Measurements from ENCODE around the gene NDUFC2.

Gene NDUFC2

DNA sequence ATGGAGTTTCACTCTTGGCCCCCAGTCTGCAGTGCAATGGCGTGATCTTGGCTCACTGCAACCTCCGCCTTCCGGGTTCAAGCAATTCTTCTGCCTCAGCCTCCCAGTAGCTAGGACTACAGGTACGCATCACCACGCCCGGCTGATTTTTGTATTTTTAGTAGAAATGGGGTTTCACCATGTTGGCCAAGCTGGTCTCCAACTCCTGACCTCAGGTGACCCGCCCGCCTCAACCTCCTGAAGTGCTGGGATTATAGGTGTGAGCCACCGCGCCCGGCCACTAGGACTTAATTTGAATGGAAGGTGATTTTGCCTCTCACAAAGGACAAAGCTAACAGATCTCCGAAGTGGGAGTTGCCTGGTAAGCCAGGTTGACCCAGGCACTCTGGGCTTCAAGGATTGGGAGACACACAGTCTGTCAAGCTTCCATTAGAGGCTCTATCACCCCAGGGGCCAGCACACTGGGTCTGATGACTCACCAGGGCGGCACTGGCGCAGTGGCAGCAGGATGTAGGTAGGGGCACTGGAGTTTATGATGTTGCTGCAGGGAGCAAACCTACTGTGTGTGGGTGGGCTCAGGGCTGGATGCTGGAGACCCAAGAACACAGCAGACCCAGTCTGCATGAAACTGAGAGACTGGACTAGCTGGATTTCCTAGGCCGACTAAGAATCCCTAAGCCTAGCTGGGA lies 38.8 kb downstream of the NDUFC2 start:
- TF ChIP-seq, protein P1, sequence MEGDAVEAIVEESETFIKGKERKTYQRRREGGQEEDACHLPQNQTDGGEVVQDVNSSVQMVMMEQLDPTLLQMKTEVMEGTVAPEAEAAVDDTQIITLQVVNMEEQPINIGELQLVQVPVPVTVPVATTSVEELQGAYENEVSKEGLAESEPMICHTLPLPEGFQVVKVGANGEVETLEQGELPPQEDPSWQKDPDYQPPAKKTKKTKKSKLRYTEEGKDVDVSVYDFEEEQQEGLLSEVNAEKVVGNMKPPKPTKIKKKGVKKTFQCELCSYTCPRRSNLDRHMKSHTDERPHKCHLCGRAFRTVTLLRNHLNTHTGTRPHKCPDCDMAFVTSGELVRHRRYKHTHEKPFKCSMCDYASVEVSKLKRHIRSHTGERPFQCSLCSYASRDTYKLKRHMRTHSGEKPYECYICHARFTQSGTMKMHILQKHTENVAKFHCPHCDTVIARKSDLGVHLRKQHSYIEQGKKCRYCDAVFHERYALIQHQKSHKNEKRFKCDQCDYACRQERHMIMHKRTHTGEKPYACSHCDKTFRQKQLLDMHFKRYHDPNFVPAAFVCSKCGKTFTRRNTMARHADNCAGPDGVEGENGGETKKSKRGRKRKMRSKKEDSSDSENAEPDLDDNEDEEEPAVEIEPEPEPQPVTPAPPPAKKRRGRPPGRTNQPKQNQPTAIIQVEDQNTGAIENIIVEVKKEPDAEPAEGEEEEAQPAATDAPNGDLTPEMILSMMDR (IDR thresholded peaks at IDR 0.05) = no peak

DNA sequence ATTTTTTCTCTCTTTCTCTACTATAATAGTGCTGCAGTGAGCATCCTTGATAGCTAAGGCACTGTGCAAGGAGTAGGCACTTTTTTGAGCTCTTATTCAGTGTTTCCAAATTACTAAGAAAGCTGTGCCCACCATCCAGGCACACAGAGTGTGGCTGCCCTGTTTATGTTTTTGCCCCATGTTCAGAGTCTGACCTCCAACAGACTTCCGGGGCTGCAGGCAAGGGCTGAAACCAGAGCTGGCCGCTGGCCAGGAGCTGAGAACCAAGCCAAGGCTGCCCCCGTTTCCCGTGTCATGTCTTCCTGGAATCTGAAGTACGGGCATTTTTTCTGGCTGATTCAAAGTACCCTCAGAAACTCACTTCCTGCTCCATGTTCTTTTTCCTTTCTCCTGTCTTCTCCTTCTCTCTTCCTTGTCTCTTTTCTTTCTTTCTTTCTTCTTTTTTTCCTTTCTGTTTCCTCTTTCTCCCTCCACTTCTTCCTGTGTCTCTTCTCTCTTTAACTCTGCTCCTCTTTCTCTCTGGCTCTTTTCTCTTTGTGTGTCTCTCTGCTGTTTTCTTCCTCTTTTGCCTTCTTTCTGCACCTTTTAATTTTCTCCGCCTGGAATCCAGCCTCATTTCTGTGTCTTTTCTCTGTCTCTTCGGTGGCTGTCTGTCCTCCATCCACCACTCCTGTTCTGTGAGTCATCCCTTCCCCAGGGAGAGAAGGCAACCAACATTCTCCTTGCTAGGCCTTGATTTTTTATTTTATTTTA lies 39.6 kb downstream of the NDUFC2 start:
- TF ChIP-seq, protein P1 (IDR thresholded peaks at IDR 0.05) = no peak

DNA sequence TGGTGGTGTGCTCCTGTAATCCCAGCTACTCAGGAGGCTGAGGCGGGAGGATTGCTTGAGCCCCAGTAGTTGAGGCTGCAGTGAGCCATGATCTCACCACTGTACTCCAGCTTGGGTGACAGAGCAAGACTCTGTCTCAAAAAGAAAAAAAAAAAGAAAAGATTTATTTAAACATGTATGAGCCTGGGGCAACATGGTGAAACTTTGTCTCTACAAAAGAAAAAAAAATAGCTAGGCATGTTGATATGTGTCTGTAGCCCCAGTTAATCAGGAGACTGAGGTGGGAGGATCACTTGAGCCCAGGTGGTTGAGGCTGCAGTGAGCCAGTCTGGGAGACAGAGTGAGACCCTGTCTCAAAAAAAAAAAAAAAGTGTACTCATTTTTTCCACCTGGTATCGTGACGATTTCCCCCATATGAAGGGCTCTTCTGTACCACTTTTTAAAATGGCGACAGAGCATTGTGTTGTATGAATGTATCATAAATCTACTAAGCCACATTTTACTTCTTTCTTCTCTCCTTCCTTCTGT lies 40.2 kb downstream of the NDUFC2 start:
- TF ChIP-seq, protein P1 (IDR thresholded peaks at IDR 0.05) = no peak

DNA sequence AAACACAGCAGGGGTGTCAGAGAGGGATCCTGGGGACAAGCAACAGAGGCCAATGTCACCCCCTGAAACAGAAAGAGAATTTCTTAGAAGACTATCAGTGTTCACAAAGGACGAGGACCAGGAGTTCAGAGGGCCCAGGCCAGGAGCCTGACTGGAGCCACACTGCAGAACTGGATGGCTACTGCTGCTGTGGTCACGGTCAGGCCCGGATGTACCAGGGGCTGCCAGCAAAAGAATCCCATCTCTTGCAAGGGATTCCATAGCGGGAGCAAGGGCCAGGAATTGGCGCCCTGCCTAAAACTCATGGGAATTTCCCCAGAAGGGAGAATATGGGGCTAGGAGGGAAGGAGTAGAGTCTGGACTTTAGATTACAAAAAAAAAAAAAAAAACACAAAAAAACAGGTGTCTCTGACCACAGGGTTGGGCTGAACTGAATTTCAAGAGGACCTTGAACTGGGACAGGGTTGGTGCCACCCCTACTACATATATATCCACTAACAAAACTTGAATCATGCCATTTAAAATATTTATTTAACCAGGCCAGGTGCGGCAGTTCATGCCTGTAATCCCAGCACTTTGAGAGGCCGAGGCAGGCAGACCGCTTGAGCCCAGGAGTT lies 40.9 kb downstream of the NDUFC2 start:
- TF ChIP-seq, protein P1 (IDR thresholded peaks at IDR 0.05) = no peak

DNA sequence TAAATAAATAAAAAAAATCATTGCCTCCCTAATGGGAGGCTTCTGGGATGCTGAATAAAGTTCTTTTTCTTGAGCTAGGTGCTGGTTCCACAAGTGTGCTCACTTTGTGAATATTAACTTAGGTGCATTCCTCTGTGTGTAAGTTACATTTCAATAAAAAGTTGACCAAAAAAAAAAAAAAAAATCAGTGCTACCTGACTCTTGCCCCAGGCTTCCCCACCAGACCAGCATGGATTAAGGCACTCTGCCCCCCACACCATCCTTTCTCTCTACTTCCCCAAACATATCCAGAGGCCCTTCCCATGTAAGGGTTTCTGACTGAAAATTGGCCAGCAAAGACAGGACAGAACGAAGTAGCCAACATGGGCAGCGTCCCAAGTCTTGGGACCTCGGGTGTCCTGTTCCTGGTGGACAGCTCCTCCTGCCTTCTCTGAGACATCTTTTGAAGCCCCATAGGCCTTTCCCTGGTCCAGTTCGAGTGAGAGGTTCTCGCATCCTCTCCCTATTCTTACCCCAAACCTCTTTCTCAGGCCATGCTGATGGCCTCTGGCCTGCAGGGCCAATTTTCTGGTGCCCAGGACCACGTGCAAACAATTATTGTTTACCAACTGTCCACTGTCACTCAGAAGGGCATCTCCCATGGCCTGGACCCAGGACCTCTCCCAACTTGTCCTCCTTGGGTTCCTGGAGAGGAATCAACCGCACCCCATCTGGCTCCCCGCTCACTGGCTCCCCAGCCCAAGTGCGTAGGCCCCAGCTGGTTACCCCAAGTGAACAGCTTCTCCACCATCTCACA lies 41.6 kb downstream of the NDUFC2 start:
- TF ChIP-seq, protein P1 (IDR thresholded peaks at IDR 0.05) = no peak

DNA sequence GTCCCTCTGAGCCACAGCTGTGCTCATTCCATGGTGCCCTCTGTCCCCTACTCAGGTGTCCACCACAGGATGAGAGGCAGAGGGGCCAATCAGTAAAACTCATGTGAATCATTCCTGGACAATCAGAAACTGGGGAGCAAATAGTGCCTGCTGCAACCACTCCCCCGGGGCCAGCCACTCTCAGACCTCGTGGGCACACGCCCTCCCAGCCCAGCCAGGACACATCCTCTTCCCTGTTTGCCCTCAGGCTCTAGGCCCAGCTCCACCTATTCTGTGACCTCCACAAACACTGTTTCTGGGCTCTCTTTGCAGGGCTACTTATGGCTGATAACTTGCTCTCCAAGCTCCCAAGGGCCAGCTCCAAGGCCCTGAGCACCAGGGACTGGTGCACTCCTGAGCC lies 42.6 kb downstream of the NDUFC2 start:
- TF ChIP-seq, protein P1 (IDR thresholded peaks at IDR 0.05) = no peak

DNA sequence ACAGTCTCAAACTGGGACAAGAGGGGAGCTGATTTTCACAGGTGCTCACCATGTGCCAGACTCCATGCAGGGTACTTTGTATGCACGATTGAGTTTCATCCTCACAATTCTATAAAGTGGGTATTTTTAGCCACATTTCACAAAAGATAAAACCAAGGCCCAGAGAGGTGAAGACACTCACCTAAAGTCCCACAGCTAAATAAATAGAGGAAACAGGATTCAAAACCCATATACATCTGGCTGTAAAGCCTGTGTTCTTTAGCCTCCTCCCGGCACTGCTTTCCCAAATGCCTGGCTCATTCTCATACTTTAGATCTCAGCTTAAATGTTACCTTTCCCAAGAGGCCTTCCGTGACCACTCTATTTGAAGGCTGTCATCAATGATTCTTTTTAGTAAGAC lies 43.3 kb downstream of the NDUFC2 start:
- TF ChIP-seq, protein P1 (IDR thresholded peaks at IDR 0.05) = no peak

Data from LNCAP (cell line).